Nucleus accumbens (tissue), 56 donors: ENCODE results near the gene TMCC1.
"Not testable (repeated sequence)": the region's sequence is repeated elsewhere in the genome, so short reads cannot be mapped to it uniquely, and the experiment has no call there.

Experiments used
- DNase-seq, 56 donors: peaks; one replicate each; lab custom pipeline; 2025; lab: John Stamatoyannopoulos, UW

Gene TMCC1

GRCh38 chr3:129778871-129779270 is 114.6 kb downstream of the TMCC1 start:
- DNase-seq, result no peak

- peak in 8 of 56 donors; percentile 1 to 28 (median 9) for DNase-seq
Observed at GRCh38 chr3:129777806-129778205, 115.7 kb downstream of the TMCC1 start.

- DNase-seq, result no peak
Observed at GRCh38 chr3:129775870-129776269, 117.6 kb downstream of the TMCC1 start.

- no peak for DNase-seq
Observed at GRCh38 chr3:129773691-129774663, 119.5 kb downstream of the TMCC1 start.

GRCh38 chr3:129770604-129771003 is 122.9 kb downstream of the TMCC1 start:
- no peak for DNase-seq

GRCh38 chr3:129769616-129770015 is 123.9 kb downstream of the TMCC1 start:
- no peak for DNase-seq

GRCh38 chr3:129768728-129769127 is 124.8 kb downstream of the TMCC1 start:
- DNase-seq, result no peak

GRCh38 chr3:129766135-129766534 is 127.4 kb downstream of the TMCC1 start:
- DNase-seq, result no peak

- no peak for DNase-seq
Observed at GRCh38 chr3:129764090-129764489, 129.4 kb downstream of the TMCC1 start.

- no peak for DNase-seq
Observed at GRCh38 chr3:129758785-129759320, 134.7 kb downstream of the TMCC1 start.

- DNase-seq, result no peak
Observed at GRCh38 chr3:129758306-129758705, 135.2 kb downstream of the TMCC1 start.

- DNase-seq, result no peak
Observed at GRCh38 chr3:129756871-129757270, 136.6 kb downstream of the TMCC1 start.

GRCh38 chr3:129751105-129751504 is 142.4 kb downstream of the TMCC1 start:
- not testable (repeated sequence) for DNase-seq

GRCh38 chr3:129749692-129750091 is 143.8 kb downstream of the TMCC1 start:
- DNase-seq, result no peak

GRCh38 chr3:129747992-129748391 is 145.5 kb downstream of the TMCC1 start:
- no peak for DNase-seq

- no peak for DNase-seq
Observed at GRCh38 chr3:129747136-129747535, 146.4 kb downstream of the TMCC1 start.

- DNase-seq, result no peak
Observed at GRCh38 chr3:129746629-129747028, 146.9 kb downstream of the TMCC1 start.

GRCh38 chr3:129745253-129745652 is 148.3 kb downstream of the TMCC1 start:
- peak in 3 of 56 donors; percentile 5 to 16 (median 5) for DNase-seq

GRCh38 chr3:129741794-129742193 is 151.7 kb downstream of the TMCC1 start:
- DNase-seq, result no peak

GRCh38 chr3:129740090-129740489 is 153.4 kb downstream of the TMCC1 start:
- no peak for DNase-seq

GRCh38 chr3:129739634-129740033 is 153.9 kb downstream of the TMCC1 start:
- DNase-seq, result no peak

- DNase-seq, result no peak
Observed at GRCh38 chr3:129738172-129738571, 155.3 kb downstream of the TMCC1 start.
